ENCODE data around the gene FOXN3.

FOXN3 gene

GRCh38 chr14:89248411-89249064, 168.5 kb downstream of the FOXN3 start:
- no peak for DNase-seq
- H3K9me3 ChIP-seq (ENCODE audit: control extremely low read depth in 1 of 5, control insufficient read depth in 4 of 5, insufficient read depth in 2 of 5, low read depth in 1 of 5, low read length in 4 of 5), result no peaks in the 10 kb centered on the region
- peaks cover 0 to 3% (median 1%) of the 10 kb centered on the region in 4 experiments for H3K36me3 ChIP-seq (ENCODE audit: control insufficient read depth in 4 of 4, insufficient read depth in 4 of 4, low read length in 3 of 4)
- no peak overlapping the region for H3K27ac ChIP-seq (ENCODE audit: insufficient read depth in 1 of 2, low read depth in 1 of 2, low read length in 2 of 2, poor library complexity in 1 of 2, severe bottlenecking in 2 of 2)
- H3K4me3 ChIP-seq (ENCODE audit: control insufficient read depth in 1 of 7, extremely low read depth in 1 of 7, insufficient read depth in 4 of 7, low read depth in 2 of 7, low read length in 6 of 7), result no peak overlapping the region
- ChIA-PET POLR2A (no interaction called here), CTCF (interaction anchor here (1.3 to 3.3 kb wide), 2 partner anchors 10 to 35 kb away, joined by 5 to 15 read pairs; no protein-coding TSS in a partner anchor)
- peaks cover 0 to 3% (median 0%) of the 10 kb centered on the region in 4 experiments for H3K4me1 ChIP-seq (ENCODE audit: control extremely low read depth in 1 of 4, control insufficient read depth in 4 of 4, insufficient read depth in 4 of 4, low read length in 3 of 4)
- H3K27me3 ChIP-seq (replicated peaks in 2 of 5; ENCODE audit: control insufficient read depth in 4 of 5, insufficient read depth in 5 of 5, low read length in 4 of 5), result no peaks in the 10 kb centered on the region
- 100% methylated on average over 2 of the region's 5 CpGs for WGBS (ENCODE audit: insufficient coverage)

GRCh38 chr14:89247457-89248122, 169.4 kb downstream of the FOXN3 start:
- no peak overlapping the region for H3K27ac ChIP-seq (ENCODE audit: insufficient read depth in 1 of 2, low read depth in 1 of 2, low read length in 2 of 2, poor library complexity in 1 of 2, severe bottlenecking in 2 of 2)
- ChIA-PET POLR2A (no interaction called here), CTCF (interaction anchor here (3.3 kb wide), 1 partner anchor 9 kb away, joined by 15 read pairs; no protein-coding TSS in a partner anchor)
- no peaks in the 10 kb centered on the region for H3K27me3 ChIP-seq (replicated peaks in 2 of 5; ENCODE audit: control insufficient read depth in 4 of 5, insufficient read depth in 5 of 5, low read length in 4 of 5)
- peaks cover 0 to 6% (median 0%) of the 10 kb centered on the region in 4 experiments for H3K4me1 ChIP-seq (ENCODE audit: control extremely low read depth in 1 of 4, control insufficient read depth in 4 of 4, insufficient read depth in 4 of 4, low read length in 3 of 4)
- peaks cover 0 to 3% (median 1%) of the 10 kb centered on the region in 4 experiments for H3K36me3 ChIP-seq (ENCODE audit: control insufficient read depth in 4 of 4, insufficient read depth in 4 of 4, low read length in 3 of 4)
- no peaks in the 10 kb centered on the region for H3K9me3 ChIP-seq (ENCODE audit: control extremely low read depth in 1 of 5, control insufficient read depth in 4 of 5, insufficient read depth in 2 of 5, low read depth in 1 of 5, low read length in 4 of 5)
- H3K4me3 ChIP-seq (ENCODE audit: control insufficient read depth in 1 of 7, extremely low read depth in 1 of 7, insufficient read depth in 4 of 7, low read depth in 2 of 7, low read length in 6 of 7), result no peak overlapping the region
- WGBS (ENCODE audit: insufficient coverage), result 94% methylated on average over 3 of the region's 3 CpGs
- DNase-seq, result no peak

GRCh38 chr14:89246290-89246689, 170.7 kb downstream of the FOXN3 start:
- 100% methylated on average over 3 of the region's 8 CpGs for WGBS (ENCODE audit: insufficient coverage)
- ChIA-PET CTCF (no interaction called here), POLR2A (no interaction called here)
- Histone ChIP-seq H3K27me3 (replicated peaks in 2 of 5; ENCODE audit: control insufficient read depth in 4 of 5, insufficient read depth in 5 of 5, low read length in 4 of 5) (no peaks in the 10 kb centered on the region), H3K4me1 (ENCODE audit: control extremely low read depth in 1 of 4, control insufficient read depth in 4 of 4, insufficient read depth in 4 of 4, low read length in 3 of 4) (peaks cover 0 to 7% (median 3%) of the 10 kb centered on the region in 4 experiments), H3K9me3 (ENCODE audit: control extremely low read depth in 1 of 5, control insufficient read depth in 4 of 5, insufficient read depth in 2 of 5, low read depth in 1 of 5, low read length in 4 of 5) (no peaks in the 10 kb centered on the region), H3K4me3 (ENCODE audit: control insufficient read depth in 1 of 7, extremely low read depth in 1 of 7, insufficient read depth in 4 of 7, low read depth in 2 of 7, low read length in 6 of 7) (no peak overlapping the region), H3K36me3 (ENCODE audit: control insufficient read depth in 4 of 4, insufficient read depth in 4 of 4, low read length in 3 of 4) (peaks cover 0 to 4% (median 1%) of the 10 kb centered on the region in 4 experiments), H3K27ac (ENCODE audit: insufficient read depth in 1 of 2, low read depth in 1 of 2, low read length in 2 of 2, poor library complexity in 1 of 2, severe bottlenecking in 2 of 2) (no peak overlapping the region)
- DNase-seq, result no peak

- Histone ChIP-seq H3K9me3 (ENCODE audit: control extremely low read depth in 1 of 5, control insufficient read depth in 4 of 5, insufficient read depth in 2 of 5, low read depth in 1 of 5, low read length in 4 of 5) (no peaks in the 10 kb centered on the region), H3K4me3 (ENCODE audit: control insufficient read depth in 1 of 7, extremely low read depth in 1 of 7, insufficient read depth in 4 of 7, low read depth in 2 of 7, low read length in 6 of 7) (no peak overlapping the region), H3K36me3 (ENCODE audit: control insufficient read depth in 4 of 4, insufficient read depth in 4 of 4, low read length in 3 of 4) (peaks cover 0 to 6% (median under 1%) of the 10 kb centered on the region in 4 experiments), H3K27me3 (replicated peaks in 2 of 5; ENCODE audit: control insufficient read depth in 4 of 5, insufficient read depth in 5 of 5, low read length in 4 of 5) (no peaks in the 10 kb centered on the region), H3K27ac (ENCODE audit: insufficient read depth in 1 of 2, low read depth in 1 of 2, low read length in 2 of 2, poor library complexity in 1 of 2, severe bottlenecking in 2 of 2) (no peak overlapping the region), H3K4me1 (ENCODE audit: control extremely low read depth in 1 of 4, control insufficient read depth in 4 of 4, insufficient read depth in 4 of 4, low read length in 3 of 4) (peaks cover 0 to 12% (median 8%) of the 10 kb centered on the region in 4 experiments)
- 93% methylated on average over 6 of the region's 9 CpGs for WGBS (ENCODE audit: insufficient coverage)
- POLR2A ChIA-PET, result no interaction called here
- CTCF ChIA-PET, result no interaction called here
- no peak for DNase-seq
Observed at GRCh38 chr14:89245802-89246201, 171.2 kb downstream of the FOXN3 start.

- no peak for DNase-seq
- ChIA-PET POLR2A (interaction anchor here (0.7 kb wide), 1 partner anchor 165 kb away, joined by 3 read pairs; no protein-coding TSS in a partner anchor), CTCF (interaction anchor here (0.6 to 1.3 kb wide), 5 partner anchors 13 to 655 kb away, joined by 3 to 4 read pairs (median 3); no protein-coding TSS in a partner anchor)
- no peak overlapping the region for H3K27ac ChIP-seq (ENCODE audit: insufficient read depth in 1 of 2, low read depth in 1 of 2, low read length in 2 of 2, poor library complexity in 1 of 2, severe bottlenecking in 2 of 2)
- peaks cover 0 to 4% (median 2%) of the 10 kb centered on the region in 4 experiments for H3K36me3 ChIP-seq (ENCODE audit: control insufficient read depth in 4 of 4, insufficient read depth in 4 of 4, low read length in 3 of 4)
- no peaks in the 10 kb centered on the region for H3K9me3 ChIP-seq (ENCODE audit: control extremely low read depth in 1 of 5, control insufficient read depth in 4 of 5, insufficient read depth in 2 of 5, low read depth in 1 of 5, low read length in 4 of 5)
- no peaks in the 10 kb centered on the region for H3K27me3 ChIP-seq (replicated peaks in 2 of 5; ENCODE audit: control insufficient read depth in 4 of 5, insufficient read depth in 5 of 5, low read length in 4 of 5)
- no peak overlapping the region for H3K4me3 ChIP-seq (ENCODE audit: control insufficient read depth in 1 of 7, extremely low read depth in 1 of 7, insufficient read depth in 4 of 7, low read depth in 2 of 7, low read length in 6 of 7)
- 85% methylated on average over 4 of the region's 6 CpGs for WGBS (ENCODE audit: insufficient coverage)
- peaks cover 2 to 22% (median 16%) of the 10 kb centered on the region in 4 experiments for H3K4me1 ChIP-seq (ENCODE audit: control extremely low read depth in 1 of 4, control insufficient read depth in 4 of 4, insufficient read depth in 4 of 4, low read length in 3 of 4)
Observed at GRCh38 chr14:89244720-89245119, 172.3 kb downstream of the FOXN3 start.

GRCh38 chr14:89243741-89244140, 173.3 kb downstream of the FOXN3 start:
- 96% methylated on average over 3 of the region's 6 CpGs for WGBS (ENCODE audit: insufficient coverage)
- no peak for DNase-seq
- peaks cover 0 to 4% (median 1%) of the 10 kb centered on the region in 4 experiments for H3K36me3 ChIP-seq (ENCODE audit: control insufficient read depth in 4 of 4, insufficient read depth in 4 of 4, low read length in 3 of 4)
- ChIA-PET CTCF (interaction anchor here (1.2 to 2.1 kb wide), 3 partner anchors 22 to 66 kb away, joined by 3 to 7 read pairs (median 4); no protein-coding TSS in a partner anchor), POLR2A (no interaction called here)
- H3K4me1 ChIP-seq (ENCODE audit: control extremely low read depth in 1 of 4, control insufficient read depth in 4 of 4, insufficient read depth in 4 of 4, low read length in 3 of 4), result peaks cover 2 to 23% (median 19%) of the 10 kb centered on the region in 4 experiments
- H3K27ac ChIP-seq (ENCODE audit: insufficient read depth in 1 of 2, low read depth in 1 of 2, low read length in 2 of 2, poor library complexity in 1 of 2, severe bottlenecking in 2 of 2), result no peak overlapping the region
- H3K27me3 ChIP-seq (replicated peaks in 2 of 5; ENCODE audit: control insufficient read depth in 4 of 5, insufficient read depth in 5 of 5, low read length in 4 of 5), result no peaks in the 10 kb centered on the region
- H3K4me3 ChIP-seq (ENCODE audit: control insufficient read depth in 1 of 7, extremely low read depth in 1 of 7, insufficient read depth in 4 of 7, low read depth in 2 of 7, low read length in 6 of 7), result no peak overlapping the region
- no peaks in the 10 kb centered on the region for H3K9me3 ChIP-seq (ENCODE audit: control extremely low read depth in 1 of 5, control insufficient read depth in 4 of 5, insufficient read depth in 2 of 5, low read depth in 1 of 5, low read length in 4 of 5)

- H3K27me3 ChIP-seq (replicated peaks in 2 of 5; ENCODE audit: control insufficient read depth in 4 of 5, insufficient read depth in 5 of 5, low read length in 4 of 5), result no peaks in the 10 kb centered on the region
- no peak for DNase-seq
- H3K4me3 ChIP-seq (ENCODE audit: control insufficient read depth in 1 of 7, extremely low read depth in 1 of 7, insufficient read depth in 4 of 7, low read depth in 2 of 7, low read length in 6 of 7), result no peak overlapping the region
- peaks cover 2 to 28% (median 20%) of the 10 kb centered on the region in 4 experiments for H3K4me1 ChIP-seq (ENCODE audit: control extremely low read depth in 1 of 4, control insufficient read depth in 4 of 4, insufficient read depth in 4 of 4, low read length in 3 of 4)
- peaks cover 0 to 4% (median 1%) of the 10 kb centered on the region in 4 experiments for H3K36me3 ChIP-seq (ENCODE audit: control insufficient read depth in 4 of 4, insufficient read depth in 4 of 4, low read length in 3 of 4)
- no peaks in the 10 kb centered on the region for H3K9me3 ChIP-seq (ENCODE audit: control extremely low read depth in 1 of 5, control insufficient read depth in 4 of 5, insufficient read depth in 2 of 5, low read depth in 1 of 5, low read length in 4 of 5)
- H3K27ac ChIP-seq (ENCODE audit: insufficient read depth in 1 of 2, low read depth in 1 of 2, low read length in 2 of 2, poor library complexity in 1 of 2, severe bottlenecking in 2 of 2), result no peak overlapping the region
- ChIA-PET CTCF (interaction anchor here (1.1 to 2.8 kb wide), 6 partner anchors 10 to 202 kb away, joined by 3 to 9 read pairs (median 4); no protein-coding TSS in a partner anchor), POLR2A (no interaction called here)
- no CpG with 5 or more reads among the region's 4 CpGs for WGBS (ENCODE audit: insufficient coverage)
Observed at GRCh38 chr14:89243286-89243685, 173.7 kb downstream of the FOXN3 start.

Data from common myeloid progenitor, CD34-positive (primary cell).